GM18505 (cell line): ENCODE measurements around the gene TERC.
A peak's percentile ranks its signal among the peaks of the same experiment; 100 is the strongest.

Experiments
- ATAC-seq: cut with Tn5 transposase; IDR thresholded peaks from one replicate; pipeline ENCODE4 v1.9.1; 2021; ENCODE audit not compliant: unreplicated experiment
- POLR2A ChIP-seq: IDR thresholded peaks from 4 replicates; pipeline ENCODE4 v1.6.1; 2011; ENCODE audit warnings: borderline replicate concordance; ENCODE audit not compliant: insufficient read depth, insufficient read length; ENCODE audit errors: extremely low read depth

Gene TERC

GRCh38 chr3:169764882-169765612, at the start of gene TERC:
Gene TERC (minus strand): TSS chr3:169765060.
- TF ChIP-seq POLR2A: peak; percentile 92
- ATAC-seq: peak; percentile 76

- peak; percentile 88 for ATAC-seq
- TF ChIP-seq POLR2A: no peak
These were observed 49.1 kb upstream of the TERC start for GRCh38 chr3:169813757-169814517.

GRCh38 chr3:169813278-169813677, 48.4 kb upstream of the TERC start:
- TF ChIP-seq POLR2A: no peak
- no peak for ATAC-seq

- peak; percentile 61 for ATAC-seq
- TF ChIP-seq POLR2A: peak; percentile 41
These were observed 47.7 kb upstream of the TERC start, which contains the start of the genes LRRC34 and LRRIQ4 for GRCh38 chr3:169812332-169813235. Gene LRRC34 (minus strand): TSS chr3:169812904. CDS start chr3:169812548, 356 bp downstream. Gene LRRIQ4 (plus strand): TSS chr3:169812870. CDS start chr3:169821922, 9,052 bp downstream.

GRCh38 chr3:169811631-169812331, 46.9 kb upstream of the TERC start:
- peak; percentile 10 for ATAC-seq
- TF ChIP-seq POLR2A: no peak

- no peak for ATAC-seq
- TF ChIP-seq POLR2A: no peak
These were observed 44.5 kb upstream of the TERC start for GRCh38 chr3:169809230-169809795.

- ATAC-seq: no peak
- TF ChIP-seq POLR2A: no peak
These were observed 39.8 kb upstream of the TERC start for GRCh38 chr3:169804681-169805080.

- no peak for TF ChIP-seq POLR2A
- ATAC-seq: no peak
These were observed 27.5 kb upstream of the TERC start for GRCh38 chr3:169792359-169792758.

- TF ChIP-seq POLR2A: no peak
- ATAC-seq: no peak
These were observed 26.0 kb upstream of the TERC start for GRCh38 chr3:169790687-169791429.

GRCh38 chr3:169790219-169790618, 25.4 kb upstream of the TERC start:
- ATAC-seq: no peak
- TF ChIP-seq POLR2A: no peak

GRCh38 chr3:169787791-169788190, 22.9 kb upstream of the TERC start:
- ATAC-seq: no peak
- TF ChIP-seq POLR2A: no peak
